ENCODE measurements around the gene ERC1.

DNA sequence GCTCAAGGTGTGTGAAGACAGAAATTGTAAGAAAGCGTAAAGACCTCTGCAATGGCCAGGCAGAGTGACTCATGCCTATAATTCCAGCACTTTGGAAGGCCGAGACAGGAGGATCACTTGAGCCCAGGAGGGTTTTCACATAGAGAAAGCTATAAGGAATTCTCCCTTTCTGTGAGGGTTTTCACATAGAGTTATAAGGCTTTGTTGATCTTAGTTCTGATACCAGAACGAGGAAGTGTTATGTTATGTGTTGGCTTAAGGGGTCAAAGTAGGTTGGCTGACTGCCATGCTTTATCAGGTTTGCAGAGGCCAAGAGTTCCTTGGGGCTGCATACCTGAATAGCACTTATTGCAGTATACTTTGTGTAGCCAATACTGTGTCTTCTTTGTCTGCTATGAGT, 139.1 kb downstream of the ERC1 start:
- TF ChIP-seq POLR2AphosphoS5 (IDR thresholded peaks at IDR 0.05) (no peak), CTCF (IDR thresholded peaks at IDR 0.05) (no peak), EP300 (IDR thresholded peaks at IDR 0.05) (no peak)
